T-helper 2 cell (primary cell): Measurements from ENCODE around the gene TRA2B.

ENCODE experiments used
- DNase-seq, 5 experiments: peaks; one replicate each; pipeline versions ENCODE4 v3.0.0 to v3.0.0-alpha.2; 2012 to 2022

The TRA2B gene

DNA sequence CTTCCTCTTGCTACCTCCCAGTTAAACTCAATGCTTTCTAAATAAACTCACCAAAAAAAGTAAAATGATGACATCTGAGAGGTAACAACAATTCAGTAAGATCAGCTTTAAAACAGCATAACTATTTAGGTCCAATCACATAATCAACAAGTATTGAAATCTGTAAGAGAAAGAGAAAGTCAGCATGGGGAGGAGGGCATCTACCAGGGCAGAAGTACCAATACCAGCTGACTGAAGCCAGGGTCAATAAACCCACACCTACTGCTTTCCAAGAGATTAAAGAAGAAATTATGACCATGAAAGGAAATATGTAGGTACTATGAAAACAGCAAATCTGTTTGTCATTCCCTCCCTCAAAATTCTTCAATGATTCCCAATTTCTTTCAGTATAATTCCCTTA, 70.8 kb downstream of the TRA2B start:
- no peak for DNase-seq

DNA sequence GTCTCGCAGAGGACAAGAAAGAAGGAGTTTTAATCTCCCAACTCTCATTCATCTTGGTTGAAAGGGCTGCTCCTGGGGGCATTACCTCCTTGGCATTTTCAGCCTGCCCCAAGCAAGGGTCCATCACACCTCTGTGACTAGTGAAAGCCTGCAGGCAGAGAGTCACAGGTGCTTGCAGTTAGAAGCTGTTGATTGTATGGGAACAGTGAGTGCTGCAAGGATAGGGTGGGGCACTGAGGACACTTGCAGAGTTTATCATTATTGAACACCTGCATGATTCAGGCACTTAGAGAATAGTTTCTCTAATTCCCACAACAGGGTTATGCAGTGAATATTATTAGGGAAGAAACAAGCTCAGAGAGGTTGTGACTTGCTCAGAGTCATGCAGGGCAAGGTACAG, 71.3 kb downstream of the TRA2B start:
- no peak for DNase-seq
